ENCODE measurements around the gene DOCK2.

Gene DOCK2

GRCh38 chr5:169691471-169691870 is 54.4 kb downstream of the DOCK2 start:
- TF ChIP-seq CTCF (IDR thresholded peaks at IDR 0.05; ENCODE audit: extremely low read depth, insufficient read depth, missing control alignments), result no peak
- DNase-seq (ENCODE audit: low spot score), result no peak
- in situ Hi-C loops (cut with MboI; ENCODE audit: low pct_unique_long_range_greater_than_20kb, low sequenced_read_pairs, unreplicated experiment), result no loop called here

- no peak for DNase-seq (ENCODE audit: low spot score)
- in situ Hi-C loops (cut with MboI; ENCODE audit: low pct_unique_long_range_greater_than_20kb, low sequenced_read_pairs, unreplicated experiment), result no loop called here
- no peak for TF ChIP-seq CTCF (IDR thresholded peaks at IDR 0.05; ENCODE audit: extremely low read depth, insufficient read depth, missing control alignments)
These were observed 57.1 kb downstream of the DOCK2 start for GRCh38 chr5:169694091-169694625.

- DNase-seq (ENCODE audit: low spot score), result no peak
- no peak for TF ChIP-seq CTCF (IDR thresholded peaks at IDR 0.05; ENCODE audit: extremely low read depth, insufficient read depth, missing control alignments)
- in situ Hi-C loops (cut with MboI; ENCODE audit: low pct_unique_long_range_greater_than_20kb, low sequenced_read_pairs, unreplicated experiment), result no loop called here
These were observed 58.0 kb downstream of the DOCK2 start for GRCh38 chr5:169695025-169695625.

GRCh38 chr5:169695919-169696490 is 58.9 kb downstream of the DOCK2 start:
- no peak for TF ChIP-seq CTCF (IDR thresholded peaks at IDR 0.05; ENCODE audit: extremely low read depth, insufficient read depth, missing control alignments)
- in situ Hi-C loops (cut with MboI; ENCODE audit: low pct_unique_long_range_greater_than_20kb, low sequenced_read_pairs, unreplicated experiment), result no loop called here
- DNase-seq (ENCODE audit: low spot score), result no peak

GRCh38 chr5:169696621-169697510 is 59.8 kb downstream of the DOCK2 start:
- no peak for TF ChIP-seq CTCF (IDR thresholded peaks at IDR 0.05; ENCODE audit: extremely low read depth, insufficient read depth, missing control alignments)
- DNase-seq (ENCODE audit: low spot score), result no peak
- in situ Hi-C loops (cut with MboI; ENCODE audit: low pct_unique_long_range_greater_than_20kb, low sequenced_read_pairs, unreplicated experiment), result no loop called here

- DNase-seq (ENCODE audit: low spot score), result no peak
- in situ Hi-C loops (cut with MboI; ENCODE audit: low pct_unique_long_range_greater_than_20kb, low sequenced_read_pairs, unreplicated experiment), result no loop called here
- TF ChIP-seq CTCF (IDR thresholded peaks at IDR 0.05; ENCODE audit: extremely low read depth, insufficient read depth, missing control alignments), result no peak
These were observed 60.4 kb downstream of the DOCK2 start for GRCh38 chr5:169697511-169697890.

Data from GM13977 (cell line).